Colonic mucosa (tissue), 4 donors: Measurements from ENCODE around the gene DZIP1L. TPM values are rescaled to one million over a fixed set of nuclear protein-coding genes. Genes with fewer than 3 reads are reported as not detected.
"Not testable (repeated sequence)": the region's sequence is repeated elsewhere in the genome, so short reads cannot be mapped to it uniquely, and the experiment has no call there.

Experiments used
- DNase-seq: peaks from one replicate; pipeline ENCODE4 v3.0.0-alpha.2; 2020
- H3K27ac ChIP-seq: fragments of 200-600 bp; one replicate; pipeline ENCODE4 v1.8.0; 2021
- H3K27me3 ChIP-seq: fragments of 200-600 bp; one replicate; pipeline ENCODE4 v1.8.0; 2021
- H3K36me3 ChIP-seq: fragments of 200-600 bp; one replicate; pipeline ENCODE4 v1.8.0; 2021
- H3K4me1 ChIP-seq: fragments of 200-600 bp; one replicate; pipeline ENCODE4 v1.8.0; 2021; ENCODE audit warnings: mild to moderate bottlenecking
- H3K4me3 ChIP-seq: fragments of 200-600 bp; one replicate; pipeline ENCODE4 v1.8.0; 2021
- H3K9ac ChIP-seq, 2 donors: one replicate each; pipeline ENCODE4 v1.7.0; 2013; ENCODE audit warnings: control low read depth in 2 of 2, low read depth in 2 of 2, low read length in 2 of 2
- H3K9me3 ChIP-seq: fragments of 200-600 bp; one replicate; pipeline ENCODE4 v1.8.0; 2021
- CTCF ChIP-seq: fragments of 200-600 bp; IDR thresholded peaks from one replicate; pipeline ENCODE4 v1.8.0; 2022; ENCODE audit warnings: antibody characterized with exemption, mild to moderate bottlenecking
- intact Hi-C: fragments of 100-400 bp; cut with DNase I; formaldehyde crosslinking; loops from one replicate; pipeline ENCODE4 v1.14.1; 2022
- total RNA-seq, 2 donors: library from RNA; stranded (reverse); fragmentation: NEBNext Ultra II Directional in 1 of 2; extraction: Animal tissue kit (Norgen Biotek cat#: 25700) in 1 of 2; gene quantifications; one replicate each; pipeline ENCODE4 v1.2.1, GENCODE V29; 2021
- donor health status: healthy.
- donor health status: DM: no; HTN: no; CAD: no.
- donor health status: DM: no; HTN: no; CAD: no.

The DZIP1L gene
- total RNA-seq, 2 donors from 2014 or later = 0.69 to 0.89 TPM

GRCh38 chr3:138093721-138094120, 21.7 kb downstream of the DZIP1L start:
- Histone ChIP-seq H3K36me3 (no peaks in the 10 kb centered on the region), H3K4me1 (no peaks in the 10 kb centered on the region)
- intact Hi-C loops = no loop called here

GRCh38 chr3:138092023-138092422, 23.4 kb downstream of the DZIP1L start:
- Histone ChIP-seq H3K4me3 (no peak overlapping the region), H3K9me3 (no peaks in the 10 kb centered on the region), H3K27me3 (no peaks in the 10 kb centered on the region), H3K27ac (no peak overlapping the region), H3K9ac (no peak overlapping the region), H3K36me3 (no peaks in the 10 kb centered on the region), H3K4me1 (no peaks in the 10 kb centered on the region)
- no peak for DNase-seq
- intact Hi-C loops = no loop called here
- TF ChIP-seq CTCF = no peak

More at GRCh38 chr3:138093721-138094120, 21.7 kb downstream of the DZIP1L start:
- TF ChIP-seq CTCF = no peak
- no peaks in the 10 kb centered on the region for H3K9me3 ChIP-seq
- no peak for DNase-seq
- no peak overlapping the region for H3K9ac ChIP-seq
- no peaks in the 10 kb centered on the region for H3K27me3 ChIP-seq
- no peak overlapping the region for H3K4me3 ChIP-seq
- H3K27ac ChIP-seq = no peak overlapping the region

DNA sequence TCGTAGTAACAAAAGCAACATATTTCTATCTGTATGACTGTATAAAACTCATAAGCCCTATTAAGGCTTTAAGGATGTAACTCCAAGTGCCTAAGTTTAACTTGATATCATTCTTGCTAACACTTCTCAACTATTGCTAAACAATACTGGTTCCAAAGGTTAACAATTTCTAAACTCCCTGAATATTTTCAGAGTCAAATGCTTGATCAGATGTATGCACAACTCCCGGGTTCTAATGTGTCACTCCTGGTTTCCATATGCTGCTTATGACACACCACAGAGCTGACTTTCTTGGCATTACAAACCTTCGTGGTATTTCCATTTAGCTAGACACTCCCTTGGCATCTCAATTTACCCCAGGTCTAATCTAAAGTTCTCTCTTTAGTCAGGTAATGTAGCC, 26.3 kb downstream of the DZIP1L start:
- H3K36me3 ChIP-seq = no peaks in the 10 kb centered on the region
- H3K27ac ChIP-seq = no peak overlapping the region
- H3K9ac ChIP-seq = no peak overlapping the region
- DNase-seq = no peak
- no peaks in the 10 kb centered on the region for H3K4me1 ChIP-seq
- TF ChIP-seq CTCF = no peak
- H3K4me3 ChIP-seq = no peak overlapping the region
- H3K27me3 ChIP-seq = no peaks in the 10 kb centered on the region
- no peaks in the 10 kb centered on the region for H3K9me3 ChIP-seq
- intact Hi-C loops = no loop called here

GRCh38 chr3:138085745-138086144, 29.7 kb downstream of the DZIP1L start:
- H3K27ac ChIP-seq, DNase-seq, H3K9ac ChIP-seq, H3K27me3 ChIP-seq, H3K4me1 ChIP-seq, H3K9me3 ChIP-seq, H3K4me3 ChIP-seq, H3K36me3 ChIP-seq, intact Hi-C loops: not testable (repeated sequence)

- DNase-seq = no peak
- Histone ChIP-seq H3K27me3 (no peaks in the 10 kb centered on the region), H3K27ac (no peak overlapping the region), H3K9ac (no peak overlapping the region), H3K4me1 (no peaks in the 10 kb centered on the region), H3K4me3 (no peak overlapping the region), H3K9me3 (no peaks in the 10 kb centered on the region), H3K36me3 (no peaks in the 10 kb centered on the region)
- TF ChIP-seq CTCF = no peak
- intact Hi-C loops = no loop called here
These were observed 31.2 kb downstream of the DZIP1L start for GRCh38 chr3:138084196-138084595.

- Histone ChIP-seq H3K9ac (no peak overlapping the region), H3K4me3 (no peak overlapping the region), H3K9me3 (no peaks in the 10 kb centered on the region), H3K36me3 (no peaks in the 10 kb centered on the region), H3K27me3 (no peaks in the 10 kb centered on the region), H3K27ac (no peak overlapping the region), H3K4me1 (no peaks in the 10 kb centered on the region)
- no peak for DNase-seq
- TF ChIP-seq CTCF = no peak
- intact Hi-C loops = no loop called here
These were observed 32.4 kb downstream of the DZIP1L start for GRCh38 chr3:138082992-138083386.
